Endothelial cell of umbilical vein (primary cell): ENCODE results near the gene SRRM4. TPM values are rescaled to one million over a fixed set of nuclear protein-coding genes. Genes with fewer than 3 reads are reported as not detected.

Source experiments
- BruUV-seq: library from RNA; stranded (reverse); fragments of 400-500 nt; replicated peaks from 2 replicates; lab custom pipeline; 2021; lab: Mats Ljungman, UMichigan
- CTCF ChIA-PET: fragments of 300-600, 350-600 bp; sonication (Branson Sonifier 250); formaldehyde crosslinking; loops from one replicate; lab custom pipeline; 2021; ENCODE audit warnings: antibody characterized with exemption, inconsistent platforms; lab: Charles Lee
- POLR2A ChIA-PET: fragments of 300-600, 350-600 bp; sonication (Branson Sonifier 250); formaldehyde crosslinking; loops from one replicate; lab custom pipeline; 2021; ENCODE audit warnings: antibody characterized with exemption, inconsistent platforms; lab: Charles Lee
- DNase-seq: peaks from one replicate; pipeline ENCODE4 v3.0.0-alpha.2; 2011; ENCODE audit warnings: low read depth, low spot score
- FAIRE-seq: peaks from 2 replicates; lab custom pipeline; 2011; peaks lifted over from hg19 to GRCh38; lab: Jason Lieb, UNC
- H2AFZ ChIP-seq: 2 replicates; pipeline ENCODE4 v1.6.0; 2012; ENCODE audit warnings: low read depth, low read length, control low read depth, inconsistent platforms
- H3K27ac ChIP-seq: 2 replicates; pipeline ENCODE4 v1.5.1; 2011; ENCODE audit warnings: low read depth, mild to moderate bottlenecking, control low read depth, low read length, moderate library complexity; ENCODE audit not compliant: insufficient read depth
- H3K27me3 ChIP-seq, 2 experiments: 2 replicates each; pipeline versions ENCODE4 v1.6.0 to v1.6.1; 2011; ENCODE audit warnings: low read length in 2 of 2, mixed read lengths in 1 of 2; ENCODE audit not compliant: control insufficient read depth in 2 of 2, insufficient read depth in 2 of 2
- H3K36me3 ChIP-seq, 2 experiments: 2 replicates in 1 of 2; 3 replicates in 1 of 2; pipeline ENCODE4 v1.5.1; 2011; ENCODE audit warnings: low read length in 2 of 2, mild to moderate bottlenecking in 1 of 2, moderate library complexity in 1 of 2; ENCODE audit not compliant: control insufficient read depth in 2 of 2, insufficient read depth in 2 of 2; ENCODE audit errors: extremely low read depth in 1 of 2
- H3K4me1 ChIP-seq: 3 replicates; pipeline ENCODE4 v1.5.1; 2011; ENCODE audit warnings: mild to moderate bottlenecking, low read length; ENCODE audit not compliant: control insufficient read depth, insufficient read depth; ENCODE audit errors: extremely low read depth
- H3K4me2 ChIP-seq: 2 replicates; pipeline ENCODE4 v1.6.1; 2011; ENCODE audit warnings: low read length, control low read depth, mixed read lengths; ENCODE audit not compliant: insufficient read depth
- H3K4me3 ChIP-seq, 3 experiments: fragments of 200-600 bp in 1 of 3; sonication (generic), shearing (Covaris generic) in 1 of 3; replicated peaks in 1 of 3; 2 replicates each; pipeline ENCODE4 v1.5.1; 2011 to 2016; ENCODE audit warnings: control low read depth in 3 of 3, low read length in 3 of 3, mild to moderate bottlenecking in 2 of 3, inconsistent platforms in 1 of 3, low read depth in 1 of 3, moderate library complexity in 1 of 3; ENCODE audit not compliant: insufficient read depth in 1 of 3
- H3K79me2 ChIP-seq: 2 replicates; pipeline ENCODE4 v1.6.0; 2012; ENCODE audit warnings: low read length, inconsistent platforms; ENCODE audit not compliant: control insufficient read depth, insufficient read depth
- H3K9ac ChIP-seq: replicated peaks from 2 replicates; pipeline ENCODE3; 2011; ENCODE audit warnings: low read length, control low read depth; ENCODE audit not compliant: insufficient read depth; ENCODE audit errors: extremely low read depth
- H3K9me1 ChIP-seq: replicated peaks from 3 replicates; pipeline ENCODE4 v1.6.0; 2011; ENCODE audit warnings: mild to moderate bottlenecking, low read length; ENCODE audit not compliant: control insufficient read depth, insufficient read depth; ENCODE audit errors: extremely low read depth
- H3K9me3 ChIP-seq: replicated peaks from 2 replicates; pipeline ENCODE4 v1.5.1; 2012; ENCODE audit warnings: low read length, inconsistent platforms; ENCODE audit not compliant: control insufficient read depth, insufficient read depth
- H4K20me1 ChIP-seq: replicated peaks from 2 replicates; pipeline ENCODE3; 2011; ENCODE audit warnings: mild to moderate bottlenecking, low read length; ENCODE audit not compliant: control insufficient read depth, insufficient read depth; ENCODE audit errors: extremely low read depth
- CTCF ChIP-seq, 2 donors: IDR thresholded peaks; 1 replicate in 1 of 2; 2 replicates in 1 of 2; pipeline ENCODE4 v1.5.1; 2011; ENCODE audit warnings: low read length in 2 of 2, mild to moderate bottlenecking in 2 of 2, moderate library complexity in 2 of 2, control low read depth in 1 of 2, inconsistent platforms in 1 of 2, low read depth in 1 of 2; ENCODE audit not compliant: insufficient read depth in 1 of 2; ENCODE audit errors: extremely low read depth in 1 of 2
- EZH2 ChIP-seq: IDR thresholded peaks from 2 replicates; pipeline ENCODE4 v1.6.1; 2012; ENCODE audit warnings: borderline replicate concordance, low read depth, mild to moderate bottlenecking, moderate library complexity, low read length, inconsistent platforms; ENCODE audit not compliant: severe bottlenecking
- FOS ChIP-seq: IDR thresholded peaks from 2 replicates; pipeline ENCODE4 v1.6.1; 2011; ENCODE audit warnings: mild to moderate bottlenecking, low read length, moderate library complexity, borderline replicate concordance; ENCODE audit not compliant: insufficient read depth
- GATA2 ChIP-seq: IDR thresholded peaks from 2 replicates; pipeline ENCODE4 v1.7.0; 2011; ENCODE audit warnings: low read depth, mild to moderate bottlenecking, moderate library complexity, mixed read lengths, low read length; ENCODE audit not compliant: insufficient read length, insufficient read depth
- JUN ChIP-seq: IDR thresholded peaks from 2 replicates; pipeline ENCODE4 v1.6.1; 2011; ENCODE audit warnings: borderline replicate concordance, low read depth; ENCODE audit not compliant: insufficient read length, insufficient read depth
- MYC ChIP-seq: IDR thresholded peaks from one replicate; pipeline ENCODE4 v1.6.1; 2011; ENCODE audit warnings: mild to moderate bottlenecking, low read depth, low read length
- POLR2A ChIP-seq: IDR thresholded peaks from 2 replicates; pipeline ENCODE4 v1.6.1; 2012; ENCODE audit warnings: low read depth, mild to moderate bottlenecking, control low read depth, low read length
- POLR2AphosphoS5 ChIP-seq: IDR thresholded peaks from 2 replicates; pipeline ENCODE4 v1.6.1; 2012; ENCODE audit warnings: low read depth, mild to moderate bottlenecking, control low read depth, low read length, moderate library complexity; ENCODE audit not compliant: insufficient read depth
- dilution Hi-C: fragments of 300-500 bp; cut with MboI; formaldehyde crosslinking; loops from one replicate; pipeline ENCODE4 v1.15.0; 2019; ENCODE audit warnings: low sequenced_read_pairs; ENCODE audit not compliant: extremely low pct_ligation_motif_present
- intact Hi-C: fragments of 100-400 bp; cut with micrococcal nuclease; formaldehyde crosslinking; loops from one replicate; pipeline ENCODE4 v1.10.0; 2022
- polyA plus RNA-seq, 4 experiments: library from polyadenylated mRNA; depleted of rRNA in 3 of 4; stranded (reverse) in 3 of 4; unstranded in 1 of 4; fragments of >200 nt; gene quantifications; 2 replicates each; pipeline versions ENCODE4 v1.2.1 to v1.2.3, GENCODE V29; 2011 to 2012; ENCODE audit warnings: missing spikeins in 1 of 4
- total RNA-seq: library from RNA; stranded (reverse); gene quantifications from 2 replicates; pipeline ENCODE4 v1.2.3, GENCODE V29; 2021
- TF ChIP-seq, protein P1 (sequence below): IDR thresholded peaks from 2 replicates; pipeline ENCODE4 v1.6.1; 2011; ENCODE audit not compliant: insufficient read depth, insufficient read length

SRRM4 gene
- total and polyA plus RNA-seq, 2 donors (not counting 3 experiments of a cell fraction or from before 2014, with no cell fraction given): not detected

- dilution Hi-C loops (no loop called here), intact Hi-C loops (no loop called here)
- no peaks in the 10 kb centered on the region for H4K20me1 ChIP-seq
- no TSS peak for BruUV-seq
- ChIA-PET CTCF (no interaction called here), POLR2A (no interaction called here)
- H3K9me1 ChIP-seq: no peaks in the 10 kb centered on the region
- FAIRE-seq: no peak
- no peaks in the 10 kb centered on the region for H3K9me3 ChIP-seq
- no peak overlapping the region for H3K9ac ChIP-seq
- no peak overlapping the region for H3K27ac ChIP-seq
- H3K4me1 ChIP-seq: no peaks in the 10 kb centered on the region
- H3K4me3 ChIP-seq: no peak overlapping the region
- DNase-seq: no peak
- TF ChIP-seq FOS (no peak), CTCF (IDR thresholded peaks at IDR 0.05; ENCODE audit: extremely low read depth in 1 of 2, insufficient read depth in 1 of 2, low read depth in 1 of 2, low read length in 2 of 2) (no peak), POLR2A (no peak), JUN (no peak), MYC (no peak), POLR2AphosphoS5 (no peak), GATA2 (no peak), EZH2 (no peak)
- TF ChIP-seq, protein P1, sequence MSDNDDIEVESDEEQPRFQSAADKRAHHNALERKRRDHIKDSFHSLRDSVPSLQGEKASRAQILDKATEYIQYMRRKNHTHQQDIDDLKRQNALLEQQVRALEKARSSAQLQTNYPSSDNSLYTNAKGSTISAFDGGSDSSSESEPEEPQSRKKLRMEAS: no peak
- H3K4me2 ChIP-seq: no peak overlapping the region
- no peaks in the 10 kb centered on the region for H3K36me3 ChIP-seq
- no peak overlapping the region for H2AFZ ChIP-seq
- H3K27me3 ChIP-seq: no peaks in the 10 kb centered on the region
- H3K79me2 ChIP-seq: no peaks in the 10 kb centered on the region
Observed at GRCh38 chr12:119167902-119168301, 186.6 kb downstream of the SRRM4 start.
